Heart left ventricle (tissue), 16 donors: ENCODE data around the gene MGAT5. TPM values are rescaled to one million over a fixed set of nuclear protein-coding genes. Genes with fewer than 3 reads are reported as not detected.

ENCODE experiments used
- ATAC-seq, 4 donors: fragments of 200-7000 bp; cut with Tn5 transposase; one replicate each; pipeline ENCODE4 v1.9.1; 2020 to 2022; ENCODE audit warnings: moderate library complexity in 4 of 4, mild to moderate bottlenecking in 3 of 4, moderate number of reproducible peaks in 1 of 4
- DNase-seq, 5 donors: peaks; one replicate each; pipeline ENCODE4 v3.0.0-alpha.2; 2020
- H3K27ac ChIP-seq, 12 donors: fragments of 200-600 bp; sonication (generic) in 4 of 12; one replicate each; pipeline versions ENCODE4 v1.5.0 to v1.8.0; 2016 to 2022; ENCODE audit warnings: mild to moderate bottlenecking in 2 of 12
- H3K27me3 ChIP-seq, 9 donors: fragments of 200-600 bp; sonication (generic) in 2 of 9; one replicate each; pipeline versions ENCODE4 v1.5.1 to v1.8.0; 2016 to 2022; ENCODE audit warnings: mild to moderate bottlenecking in 3 of 9
- H3K36me3 ChIP-seq, 9 donors: fragments of 200-600 bp; sonication (generic) in 2 of 9; one replicate each; pipeline versions ENCODE4 v1.5.0 to v1.8.0; 2018 to 2022; ENCODE audit warnings: mild to moderate bottlenecking in 2 of 9
- H3K4me1 ChIP-seq, 12 donors: fragments of 200-600 bp; sonication (generic) in 4 of 12; one replicate each; pipeline versions ENCODE4 v1.5.0 to v1.8.0; 2016 to 2022; ENCODE audit warnings: mild to moderate bottlenecking in 3 of 12
- H3K4me3 ChIP-seq, 12 donors: fragments of 200-600 bp; sonication (generic) in 4 of 12; one replicate each; pipeline versions ENCODE4 v1.5.0 to v1.8.0; 2017 to 2022; ENCODE audit warnings: mild to moderate bottlenecking in 9 of 12, moderate library complexity in 4 of 12
- H3K9me3 ChIP-seq, 12 donors: fragments of 200-600 bp; sonication (generic) in 4 of 12; one replicate each; pipeline versions ENCODE4 v1.5.0 to v1.8.0; 2016 to 2022; ENCODE audit warnings: mild to moderate bottlenecking in 1 of 12
- POLR2A ChIP-seq, 2 donors: fragments of 450-650 bp; IDR thresholded peaks; one replicate each; pipeline ENCODE4 v1.6.1; 2017; ENCODE audit warnings: antibody characterized with exemption in 2 of 2, mild to moderate bottlenecking in 2 of 2, moderate library complexity in 2 of 2
- WGBS, 4 donors: extraction: QIAGEN DNeasy Blood & Tissue Kit in 2 of 4; methylation state at CpG; one replicate each; pipeline versions ENCODE4 v1.1.5 to v1.1.7; 2013 to 2018; 5-methylcytosine and 5-hydroxymethylcytosine counted together
- intact Hi-C, 10 donors: fragments of 100-400 bp; cut with DNase I; formaldehyde crosslinking; loops; one replicate each; pipeline versions ENCODE4 v1.11.1 to v1.14.2; 2022
- polyA plus RNA-seq, 2 donors: library from polyadenylated mRNA; stranded (reverse); fragments of 200-250 nt; gene quantifications; one replicate each; pipeline ENCODE4 v1.2.3, GENCODE V29; 2013
- total RNA-seq, 9 donors: library from RNA; depleted of rRNA in 2 of 9; stranded (reverse); fragments of >200 nt in 2 of 9; fragmentation: NEBNext Ultra II Directional in 3 of 9; extraction: Animal tissue kit (Norgen Biotek cat#: 25700) in 3 of 9; gene quantifications; one replicate each; pipeline versions ENCODE4 v1.1.0 to v1.2.4, GENCODE V29; 2016 to 2023
- TF ChIP-seq, protein P1 (sequence below), 12 donors: fragments of 200-600 bp; sonication (generic) in 4 of 12; IDR thresholded peaks; one replicate each; pipeline versions ENCODE4 v1.5.0 to v1.8.0; 2018 to 2022; ENCODE audit warnings: antibody characterized with exemption in 12 of 12, mild to moderate bottlenecking in 5 of 12
- donor health status: ischemic (EF 13 %, LVEDD 7.1; RV severe dilation, severe dysfunction).
- donor health status: healthy with polysubstance abuse.
- donor health status: DM: no; HTN: yes; CAD: no.
- donor health status: DM: no; HTN: no; CAD: no.
- donor health status: ischemic (EF 25% LVEDD 6.9; RV normal size, moderate dysfunction).
- donor health status: ischemic (EF 25% LVEDD 5.7; RV mildly dilated, moderate dysfunction).
- donor health status: healthy.
- donor health status: DM: yes; HTN: yes; CAD: no.
- donor health status: ischemic (EF 35%, LVEDD 5.7; RV mildly dilated, moderate dysfunction).
- donor health status: nonischemic (EF 11% LVEDD 7.7; RV severe dilation, severe dysfunction).
- donor health status: DM: yes; HTN: yes; CAD: no.
- donor health status: PGD.
- donor health status: ischemic (EF 29% LVEDD 5.4; RV normal size, mild dysfunction).
- donor health status: nonischemic (EF 23%, LVEDD 6.1; RV moderate dilation, normal function).

MGAT5 gene
- total and polyA plus RNA-seq, 11 donors: 9.7 to 116 (median 79.3) TPM

- H3K4me1 ChIP-seq: no peaks in the 10 kb centered on the region
- no peak for TF ChIP-seq POLR2A (IDR thresholded peaks at IDR 0.05)
- TF ChIP-seq, protein P1, sequence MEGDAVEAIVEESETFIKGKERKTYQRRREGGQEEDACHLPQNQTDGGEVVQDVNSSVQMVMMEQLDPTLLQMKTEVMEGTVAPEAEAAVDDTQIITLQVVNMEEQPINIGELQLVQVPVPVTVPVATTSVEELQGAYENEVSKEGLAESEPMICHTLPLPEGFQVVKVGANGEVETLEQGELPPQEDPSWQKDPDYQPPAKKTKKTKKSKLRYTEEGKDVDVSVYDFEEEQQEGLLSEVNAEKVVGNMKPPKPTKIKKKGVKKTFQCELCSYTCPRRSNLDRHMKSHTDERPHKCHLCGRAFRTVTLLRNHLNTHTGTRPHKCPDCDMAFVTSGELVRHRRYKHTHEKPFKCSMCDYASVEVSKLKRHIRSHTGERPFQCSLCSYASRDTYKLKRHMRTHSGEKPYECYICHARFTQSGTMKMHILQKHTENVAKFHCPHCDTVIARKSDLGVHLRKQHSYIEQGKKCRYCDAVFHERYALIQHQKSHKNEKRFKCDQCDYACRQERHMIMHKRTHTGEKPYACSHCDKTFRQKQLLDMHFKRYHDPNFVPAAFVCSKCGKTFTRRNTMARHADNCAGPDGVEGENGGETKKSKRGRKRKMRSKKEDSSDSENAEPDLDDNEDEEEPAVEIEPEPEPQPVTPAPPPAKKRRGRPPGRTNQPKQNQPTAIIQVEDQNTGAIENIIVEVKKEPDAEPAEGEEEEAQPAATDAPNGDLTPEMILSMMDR (IDR thresholded peaks at IDR 0.05): no peak
- no peaks in the 10 kb centered on the region for H3K27me3 ChIP-seq
- no peak overlapping the region for H3K4me3 ChIP-seq
- no peaks in the 10 kb centered on the region for H3K36me3 ChIP-seq
- no peak for ATAC-seq
- no peak for DNase-seq
- no peaks in the 10 kb centered on the region for H3K9me3 ChIP-seq
- intact Hi-C loops: no loop called here
- 68 to 72% (median 70%) methylated on average over 9 of the region's 9 CpGs for WGBS, 4 donors
- no peak overlapping the region for H3K27ac ChIP-seq
Measured at GRCh38 chr2:134500211-134500935, 246.5 kb downstream of the MGAT5 start.

GRCh38 chr2:134501476-134502091 is 247.7 kb downstream of the MGAT5 start:
- Histone ChIP-seq H3K4me3 (no peak overlapping the region), H3K27ac (no peak overlapping the region), H3K9me3 (no peaks in the 10 kb centered on the region), H3K27me3 (no peaks in the 10 kb centered on the region), H3K4me1 (peaks cover 0 to 5% (median 0%) of the 10 kb centered on the region in 12 donors), H3K36me3 (no peaks in the 10 kb centered on the region)
- intact Hi-C loops: no loop called here
- 93 to 96% (median 93%) methylated on average over 6 of the region's 6 CpGs for WGBS, 4 donors
- DNase-seq: no peak
- no peak for ATAC-seq
- no peak for TF ChIP-seq POLR2A (IDR thresholded peaks at IDR 0.05)
- TF ChIP-seq, protein P1 (IDR thresholded peaks at IDR 0.05): no peak

DNA sequence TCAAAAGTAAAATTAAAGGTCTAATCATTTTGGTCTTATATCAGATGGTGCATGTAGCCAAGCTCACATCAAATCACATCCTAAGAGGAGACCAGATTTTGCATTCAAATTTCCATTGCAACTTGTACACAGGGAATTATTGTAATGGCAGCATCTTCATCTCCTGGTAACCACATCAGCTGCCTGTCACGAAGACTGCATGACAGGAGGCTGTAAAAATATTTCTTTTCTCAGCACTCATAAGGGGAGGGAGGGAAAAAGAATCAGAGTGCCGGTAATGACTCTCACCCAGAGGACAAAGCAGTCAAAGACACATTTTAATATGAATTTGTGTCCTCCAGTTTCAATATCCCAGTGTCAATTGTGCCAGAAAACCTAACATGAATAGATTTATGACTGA is 248.2 kb downstream of the MGAT5 start:
- Histone ChIP-seq H3K4me1 (peaks cover 0 to 5% (median 0%) of the 10 kb centered on the region in 12 donors), H3K4me3 (no peak overlapping the region), H3K36me3 (no peaks in the 10 kb centered on the region), H3K27ac (no peak overlapping the region), H3K9me3 (no peaks in the 10 kb centered on the region), H3K27me3 (no peaks in the 10 kb centered on the region)
- no peak for ATAC-seq
- intact Hi-C loops: no loop called here
- DNase-seq: no peak
- TF ChIP-seq, protein P1 (IDR thresholded peaks at IDR 0.05): no peak
- TF ChIP-seq POLR2A (IDR thresholded peaks at IDR 0.05): no peak
- 43 to 67% (median 56%) methylated on average over 2 of the region's 2 CpGs for WGBS, 4 donors
